Tibial nerve (tissue), 3 donors: ENCODE results near the gene MEF2D.

Experiments
- CTCF ChIP-seq, 5 experiments: fragments of 200-600 bp in 3 of 5; fragments of 450-650 bp in 2 of 5; sonication (generic) in 3 of 5; IDR thresholded peaks; one replicate each; pipeline ENCODE4 v1.5.1; 2016 to 2019; ENCODE audit warnings: antibody characterized with exemption in 5 of 5, mild to moderate bottlenecking in 3 of 5, moderate library complexity in 2 of 5
- POLR2A ChIP-seq, 2 donors: fragments of 450-650 bp; IDR thresholded peaks; one replicate each; pipeline ENCODE4 v1.6.1; 2017; ENCODE audit warnings: antibody characterized with exemption in 2 of 2, mild to moderate bottlenecking in 2 of 2, moderate library complexity in 2 of 2

GRCh38 chr1:156435545-156436140, 64.9 kb downstream of the MEF2D start:
- no peak for TF ChIP-seq CTCF (IDR thresholded peaks at IDR 0.05)
- no peak for TF ChIP-seq POLR2A (IDR thresholded peaks at IDR 0.05)
